ENCODE measurements around the gene PRDM5.
"Not testable (repeated sequence)": the region's sequence is repeated elsewhere in the genome, so short reads cannot be mapped to it uniquely, and the experiment has no call there.

Gene PRDM5

GRCh38 chr4:120760047-120760446 lies 162.5 kb downstream of the PRDM5 start:
- DNase-seq (ENCODE audit: low read depth in 2 of 3, low spot score in 1 of 3), result no peak

- no peak for DNase-seq (ENCODE audit: low read depth in 2 of 3, low spot score in 1 of 3)
Observed at GRCh38 chr4:120755864-120756263, 166.7 kb downstream of the PRDM5 start.

- DNase-seq (ENCODE audit: low read depth in 2 of 3, low spot score in 1 of 3), result no peak
Observed at GRCh38 chr4:120754590-120754989, 167.9 kb downstream of the PRDM5 start.

GRCh38 chr4:120753854-120754253 lies 168.7 kb downstream of the PRDM5 start:
- DNase-seq (ENCODE audit: low read depth in 2 of 3, low spot score in 1 of 3), result no peak

GRCh38 chr4:120750152-120750525 lies 172.4 kb downstream of the PRDM5 start:
- DNase-seq (ENCODE audit: low read depth in 2 of 3, low spot score in 1 of 3), result no peak

- DNase-seq (ENCODE audit: low read depth in 2 of 3, low spot score in 1 of 3), result no peak
Observed at GRCh38 chr4:120749445-120750151, 172.9 kb downstream of the PRDM5 start.

- not testable (repeated sequence) for DNase-seq (ENCODE audit: low read depth in 2 of 3, low spot score in 1 of 3)
Observed at GRCh38 chr4:120741636-120742035, 180.9 kb downstream of the PRDM5 start.

GRCh38 chr4:120736312-120736711 lies 186.2 kb downstream of the PRDM5 start:
- no peak for DNase-seq (ENCODE audit: low read depth in 2 of 3, low spot score in 1 of 3)

GRCh38 chr4:120733968-120734367 lies 188.6 kb downstream of the PRDM5 start:
- no peak for DNase-seq (ENCODE audit: low read depth in 2 of 3, low spot score in 1 of 3)

- no peak for DNase-seq (ENCODE audit: low read depth in 2 of 3, low spot score in 1 of 3)
Observed at GRCh38 chr4:120733054-120733453, 189.5 kb downstream of the PRDM5 start.

GRCh38 chr4:120731561-120731960 lies 191.0 kb downstream of the PRDM5 start:
- DNase-seq (ENCODE audit: low read depth in 2 of 3, low spot score in 1 of 3), result no peak

GRCh38 chr4:120730777-120731320 lies 191.7 kb downstream of the PRDM5 start:
- no peak for DNase-seq (ENCODE audit: low read depth in 2 of 3, low spot score in 1 of 3)

- no peak for DNase-seq (ENCODE audit: low read depth in 2 of 3, low spot score in 1 of 3)
Observed at GRCh38 chr4:120728892-120729675, 193.4 kb downstream of the PRDM5 start.

- DNase-seq (ENCODE audit: low read depth in 2 of 3, low spot score in 1 of 3), result no peak
Observed at GRCh38 chr4:120725639-120726580, 196.6 kb downstream of the PRDM5 start.

GRCh38 chr4:120724656-120725055 lies 197.9 kb downstream of the PRDM5 start:
- no peak for DNase-seq (ENCODE audit: low read depth in 2 of 3, low spot score in 1 of 3)

- DNase-seq (ENCODE audit: low read depth in 2 of 3, low spot score in 1 of 3), result no peak
Observed at GRCh38 chr4:120723986-120724385, 198.5 kb downstream of the PRDM5 start.

- no peak for DNase-seq (ENCODE audit: low read depth in 2 of 3, low spot score in 1 of 3)
Observed at GRCh38 chr4:120723105-120723504, 199.4 kb downstream of the PRDM5 start.

- DNase-seq (ENCODE audit: low read depth in 2 of 3, low spot score in 1 of 3), result no peak
Observed at GRCh38 chr4:120722655-120723054, 199.9 kb downstream of the PRDM5 start.

- DNase-seq (ENCODE audit: low read depth in 2 of 3, low spot score in 1 of 3), result no peak
Observed at GRCh38 chr4:120720354-120720934, 202.1 kb downstream of the PRDM5 start.

- peak in 1 of 3 donors; percentile 2 for DNase-seq (ENCODE audit: low read depth in 2 of 3, low spot score in 1 of 3)
Observed at GRCh38 chr4:120718979-120719566, 203.5 kb downstream of the PRDM5 start.
